ENCODE results near the gene VAV3. TPM values are rescaled to one million over a fixed set of nuclear protein-coding genes. Genes with fewer than 3 reads are reported as not detected.
"Not testable (repeated sequence)": the region's sequence is repeated elsewhere in the genome, so short reads cannot be mapped to it uniquely, and the experiment has no call there.

VAV3 gene
- total RNA-seq, 2 donors from 2014 or later, result 1.7 to 4.9 TPM

- Mint-ChIP-seq H3K36me3 (ENCODE audit: low read depth) (no peaks in the 10 kb centered on the region), H3K4me3 (peak overlapping the region; percentile 15), H3K4me1 (peaks cover 13% of the 10 kb centered on the region), H3K9me3 (peaks cover 5% of the 10 kb centered on the region), H3K27ac (no peak overlapping the region), H3K27me3 (no peaks in the 10 kb centered on the region)
- ATAC-seq (replicated peaks), result no peak
Observed at GRCh38 chr1:107900090-107900945, 64.7 kb downstream of the VAV3 start.

- Mint-ChIP-seq H3K9me3 (peaks cover 5% of the 10 kb centered on the region), H3K27ac (no peak overlapping the region)
- ATAC-seq (replicated peaks), result no peak
Observed at GRCh38 chr1:107899655-107900054, 65.3 kb downstream of the VAV3 start.

GRCh38 chr1:107897438-107898345, 67.3 kb downstream of the VAV3 start:
- peak overlapping the region; percentile 23 for H3K4me3 Mint-ChIP-seq
- H3K4me1 Mint-ChIP-seq, result peaks cover 9% of the 10 kb centered on the region
- no peaks in the 10 kb centered on the region for H3K9me3 Mint-ChIP-seq
- H3K27me3 Mint-ChIP-seq, result no peaks in the 10 kb centered on the region
- ATAC-seq (replicated peaks), result peak; percentile 59
- H3K27ac Mint-ChIP-seq, result peak overlapping the region; percentile 2
- H3K36me3 Mint-ChIP-seq (ENCODE audit: low read depth), result no peaks in the 10 kb centered on the region

More at GRCh38 chr1:107899655-107900054, 65.3 kb downstream of the VAV3 start:
- H3K4me1 Mint-ChIP-seq, result peaks cover 13% of the 10 kb centered on the region
- no peaks in the 10 kb centered on the region for H3K27me3 Mint-ChIP-seq
- peak overlapping the region; percentile 15 for H3K4me3 Mint-ChIP-seq
- H3K36me3 Mint-ChIP-seq (ENCODE audit: low read depth), result no peaks in the 10 kb centered on the region

- no peaks in the 10 kb centered on the region for H3K27me3 Mint-ChIP-seq
- peak overlapping the region; percentile 23 for H3K4me3 Mint-ChIP-seq
- no peak for ATAC-seq (replicated peaks)
- H3K36me3 Mint-ChIP-seq (ENCODE audit: low read depth), result no peaks in the 10 kb centered on the region
- H3K9me3 Mint-ChIP-seq, result no peaks in the 10 kb centered on the region
- peaks cover 9% of the 10 kb centered on the region for H3K4me1 Mint-ChIP-seq
- peak overlapping the region; percentile 2 for H3K27ac Mint-ChIP-seq
Observed at GRCh38 chr1:107896936-107897335, 68.0 kb downstream of the VAV3 start.

- Mint-ChIP-seq H3K36me3 (ENCODE audit: low read depth) (no peaks in the 10 kb centered on the region), H3K27me3 (no peaks in the 10 kb centered on the region), H3K9me3 (no peaks in the 10 kb centered on the region), H3K27ac (no peak overlapping the region), H3K4me3 (no peak overlapping the region), H3K4me1 (peaks cover 9% of the 10 kb centered on the region)
- no peak for ATAC-seq (replicated peaks)
Observed at GRCh38 chr1:107896401-107896800, 68.6 kb downstream of the VAV3 start.

GRCh38 chr1:107895403-107896191, 69.4 kb downstream of the VAV3 start:
- Mint-ChIP-seq H3K4me3 (no peak overlapping the region), H3K27me3 (no peaks in the 10 kb centered on the region), H3K4me1 (peaks cover 9% of the 10 kb centered on the region), H3K27ac (no peak overlapping the region), H3K9me3 (no peaks in the 10 kb centered on the region), H3K36me3 (ENCODE audit: low read depth) (no peaks in the 10 kb centered on the region)
- ATAC-seq (replicated peaks), result no peak

GRCh38 chr1:107894605-107895004, 70.4 kb downstream of the VAV3 start:
- H3K27ac Mint-ChIP-seq, result no peak overlapping the region
- H3K4me1 Mint-ChIP-seq, result peaks cover 4% of the 10 kb centered on the region
- no peak for ATAC-seq (replicated peaks)
- no peaks in the 10 kb centered on the region for H3K27me3 Mint-ChIP-seq
- no peak overlapping the region for H3K4me3 Mint-ChIP-seq
- H3K9me3 Mint-ChIP-seq, result no peaks in the 10 kb centered on the region
- H3K36me3 Mint-ChIP-seq (ENCODE audit: low read depth), result no peaks in the 10 kb centered on the region

GRCh38 chr1:107893350-107893749, 71.6 kb downstream of the VAV3 start:
- not testable (repeated sequence) for H3K36me3 Mint-ChIP-seq (ENCODE audit: low read depth); H3K4me1 Mint-ChIP-seq; H3K27me3 Mint-ChIP-seq; H3K9me3 Mint-ChIP-seq; H3K27ac Mint-ChIP-seq; H3K4me3 Mint-ChIP-seq; ATAC-seq (replicated peaks)

- Mint-ChIP-seq H3K4me3 (no peak overlapping the region), H3K9me3 (no peaks in the 10 kb centered on the region), H3K4me1 (no peaks in the 10 kb centered on the region), H3K27me3 (no peaks in the 10 kb centered on the region), H3K27ac (no peak overlapping the region), H3K36me3 (ENCODE audit: low read depth) (no peaks in the 10 kb centered on the region)
- ATAC-seq (replicated peaks), result no peak
Observed at GRCh38 chr1:107889524-107889923, 75.5 kb downstream of the VAV3 start.

GRCh38 chr1:107883562-107883961, 81.4 kb downstream of the VAV3 start:
- ATAC-seq (replicated peaks), result no peak
- Mint-ChIP-seq H3K9me3 (no peaks in the 10 kb centered on the region), H3K36me3 (ENCODE audit: low read depth) (no peaks in the 10 kb centered on the region), H3K4me1 (peaks cover 5% of the 10 kb centered on the region), H3K27me3 (no peaks in the 10 kb centered on the region), H3K4me3 (no peak overlapping the region), H3K27ac (no peak overlapping the region)

- H3K9me3 Mint-ChIP-seq, result peaks cover 5% of the 10 kb centered on the region
- ATAC-seq (replicated peaks), result no peak
- no peak overlapping the region for H3K4me3 Mint-ChIP-seq
- peaks cover 19% of the 10 kb centered on the region for H3K4me1 Mint-ChIP-seq
- H3K27ac Mint-ChIP-seq, result no peak overlapping the region
- H3K36me3 Mint-ChIP-seq (ENCODE audit: low read depth), result no peaks in the 10 kb centered on the region
- no peaks in the 10 kb centered on the region for H3K27me3 Mint-ChIP-seq
Observed at GRCh38 chr1:107879927-107880326, 85.1 kb downstream of the VAV3 start.

GRCh38 chr1:107879346-107879745, 85.6 kb downstream of the VAV3 start:
- Mint-ChIP-seq H3K9me3 (peaks cover 5% of the 10 kb centered on the region), H3K36me3 (ENCODE audit: low read depth) (no peaks in the 10 kb centered on the region), H3K27me3 (no peaks in the 10 kb centered on the region), H3K27ac (no peak overlapping the region), H3K4me1 (peaks cover 19% of the 10 kb centered on the region), H3K4me3 (no peak overlapping the region)
- peak; percentile 91 for ATAC-seq (replicated peaks)

GRCh38 chr1:107877745-107878144, 87.2 kb downstream of the VAV3 start:
- H3K9me3 Mint-ChIP-seq, result peaks cover 5% of the 10 kb centered on the region
- no peak for ATAC-seq (replicated peaks)
- H3K27ac Mint-ChIP-seq, result no peak overlapping the region

GRCh38 chr1:107877092-107877491, 87.9 kb downstream of the VAV3 start:
- Mint-ChIP-seq H3K4me3 (no peak overlapping the region), H3K4me1 (peaks cover 19% of the 10 kb centered on the region), H3K9me3 (peaks cover 5% of the 10 kb centered on the region), H3K27me3 (no peaks in the 10 kb centered on the region), H3K36me3 (ENCODE audit: low read depth) (no peaks in the 10 kb centered on the region), H3K27ac (no peak overlapping the region)
- no peak for ATAC-seq (replicated peaks)

More at GRCh38 chr1:107877745-107878144, 87.2 kb downstream of the VAV3 start:
- H3K36me3 Mint-ChIP-seq (ENCODE audit: low read depth), result no peaks in the 10 kb centered on the region
- no peaks in the 10 kb centered on the region for H3K27me3 Mint-ChIP-seq
- peaks cover 19% of the 10 kb centered on the region for H3K4me1 Mint-ChIP-seq
- no peak overlapping the region for H3K4me3 Mint-ChIP-seq
